Kidney (tissue), 14 donors: Measurements from ENCODE around the gene CALD1. TPM values are rescaled to one million over a fixed set of nuclear protein-coding genes. Genes with fewer than 3 reads are reported as not detected.

Source experiments
- DNase-seq, 5 donors: peaks; one replicate each; pipeline ENCODE4 v3.0.0-alpha.2; 2013 to 2020
- FAIRE-seq: peaks from 2 replicates; lab custom pipeline; 2012; peaks lifted over from hg19 to GRCh38; lab: Jason Lieb, UNC
- H3K27ac ChIP-seq, 2 donors: one replicate each; pipeline ENCODE4 v1.7.0; 2013; ENCODE audit warnings: low read depth in 2 of 2, low read length in 2 of 2, inconsistent platforms in 1 of 2
- H3K27me3 ChIP-seq: one replicate; pipeline ENCODE4 v1.7.1; 2013; ENCODE audit warnings: low read length, inconsistent platforms; ENCODE audit not compliant: control insufficient read depth, insufficient read depth
- H3K36me3 ChIP-seq, 3 donors: one replicate each; pipeline versions ENCODE4 v1.7.0 to v1.7.1; 2013; ENCODE audit warnings: low read length in 3 of 3, control low read depth in 1 of 3, inconsistent platforms in 1 of 3; ENCODE audit not compliant: insufficient read depth in 3 of 3, control insufficient read depth in 2 of 3
- H3K4me1 ChIP-seq, 3 donors: one replicate each; pipeline versions ENCODE4 v1.7.0 to v1.7.1; 2013; ENCODE audit warnings: low read length in 3 of 3, inconsistent platforms in 1 of 3, low read depth in 1 of 3; ENCODE audit not compliant: control insufficient read depth in 2 of 3, insufficient read depth in 2 of 3
- H3K4me3 ChIP-seq, 3 donors: one replicate each; pipeline versions ENCODE4 v1.7.0 to v1.8.1; 2013; ENCODE audit warnings: low read length in 3 of 3, control low read depth in 1 of 3, inconsistent platforms in 1 of 3
- H3K9ac ChIP-seq, 3 donors: one replicate each; pipeline versions ENCODE4 v1.7.0 to v1.7.1; 2013; ENCODE audit warnings: low read length in 3 of 3, control low read depth in 1 of 3, inconsistent platforms in 1 of 3
- H3K9me3 ChIP-seq, 3 donors: one replicate each; pipeline versions ENCODE4 v1.7.0 to v1.7.1; 2013; ENCODE audit warnings: low read length in 3 of 3, control low read depth in 1 of 3, inconsistent platforms in 1 of 3; ENCODE audit not compliant: control insufficient read depth in 2 of 3, insufficient read depth in 1 of 3
- intact Hi-C: fragments of 100-400 bp; cut with DNase I; formaldehyde crosslinking; loops from one replicate; pipeline ENCODE4 v1.11.1; 2022
- polyA plus RNA-seq: library from polyadenylated mRNA; stranded (reverse); fragments of 350-450 nt; fragmentation: Illumina TruSeq; extraction: RNeasy Lipid Tissue Mini Kit (QIAGEN cat#74804); gene quantifications from one replicate; pipeline ENCODE4 v1.2.3, GENCODE V29; 2014; ENCODE audit warnings: low read depth, low replicate concordance; ENCODE audit not compliant: insufficient read depth
- total RNA-seq: library from RNA; stranded (reverse); fragmentation: NEBNext Ultra II Directional; extraction: Animal tissue kit (Norgen Biotek cat#: 25700); gene quantifications from one replicate; pipeline ENCODE4 v1.2.1, GENCODE V29; 2021
- TF ChIP-seq, protein P1 (sequence below): IDR thresholded peaks from 3 replicates; pipeline ENCODE4 v1.5.1; 2012; ENCODE audit warnings: mild to moderate bottlenecking, moderate library complexity, borderline replicate concordance; ENCODE audit not compliant: insufficient read depth; ENCODE audit errors: extremely low read depth
- donor health status: control.
- donor health status: control.
- donor health status: control.
- donor health status: control.
- donor health status: control.
- donor health status: DM: yes; HTN: yes; CAD: no.
- donor health status: Normal renal cell carcinoma (clear cell type).

CALD1 gene
- total and polyA plus RNA-seq, 2 donors from 2014 or later: 72.7 to 218 TPM

DNA sequence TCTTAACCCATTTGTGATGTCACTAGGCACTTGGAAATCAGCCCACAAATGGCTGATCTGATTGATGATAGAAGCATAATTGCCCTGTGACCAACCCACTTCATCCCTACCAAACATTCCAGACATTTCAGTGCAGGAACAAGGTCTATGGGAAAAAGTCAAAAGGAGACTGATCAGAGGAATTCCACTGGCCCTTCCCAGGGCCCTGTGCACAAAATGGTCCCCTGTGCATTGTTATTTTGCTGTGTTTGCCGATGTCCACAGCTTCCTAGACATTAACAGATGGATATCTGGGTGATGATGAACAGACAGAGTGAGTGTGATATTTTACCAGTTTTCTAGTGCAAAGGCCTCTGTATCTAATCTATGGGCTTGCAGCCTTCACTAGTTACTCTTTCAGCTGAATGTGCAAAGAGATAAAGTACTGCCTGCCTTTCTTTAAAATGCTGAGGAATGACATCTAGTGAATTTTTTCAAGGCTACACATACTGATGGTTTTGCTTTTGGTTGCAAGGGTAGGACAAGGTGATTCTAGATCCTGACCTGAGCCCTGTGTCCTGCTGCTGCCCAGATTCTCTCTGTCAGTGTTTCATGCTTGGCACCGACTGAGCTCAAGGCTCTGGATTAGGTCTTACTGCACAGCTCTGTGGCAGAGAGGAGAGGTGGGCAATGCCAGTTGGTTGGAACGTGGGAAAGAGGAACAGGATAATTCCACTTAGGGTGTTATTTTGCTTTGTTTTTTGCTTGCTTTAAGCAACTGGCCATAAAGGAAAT lies 55.4 kb downstream of the CALD1 start:
- TF ChIP-seq, protein P1, sequence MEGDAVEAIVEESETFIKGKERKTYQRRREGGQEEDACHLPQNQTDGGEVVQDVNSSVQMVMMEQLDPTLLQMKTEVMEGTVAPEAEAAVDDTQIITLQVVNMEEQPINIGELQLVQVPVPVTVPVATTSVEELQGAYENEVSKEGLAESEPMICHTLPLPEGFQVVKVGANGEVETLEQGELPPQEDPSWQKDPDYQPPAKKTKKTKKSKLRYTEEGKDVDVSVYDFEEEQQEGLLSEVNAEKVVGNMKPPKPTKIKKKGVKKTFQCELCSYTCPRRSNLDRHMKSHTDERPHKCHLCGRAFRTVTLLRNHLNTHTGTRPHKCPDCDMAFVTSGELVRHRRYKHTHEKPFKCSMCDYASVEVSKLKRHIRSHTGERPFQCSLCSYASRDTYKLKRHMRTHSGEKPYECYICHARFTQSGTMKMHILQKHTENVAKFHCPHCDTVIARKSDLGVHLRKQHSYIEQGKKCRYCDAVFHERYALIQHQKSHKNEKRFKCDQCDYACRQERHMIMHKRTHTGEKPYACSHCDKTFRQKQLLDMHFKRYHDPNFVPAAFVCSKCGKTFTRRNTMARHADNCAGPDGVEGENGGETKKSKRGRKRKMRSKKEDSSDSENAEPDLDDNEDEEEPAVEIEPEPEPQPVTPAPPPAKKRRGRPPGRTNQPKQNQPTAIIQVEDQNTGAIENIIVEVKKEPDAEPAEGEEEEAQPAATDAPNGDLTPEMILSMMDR: no peak
- Histone ChIP-seq H3K27ac (peak overlapping the region in 1 of 2 donors; percentile 67), H3K9me3 (no peaks in the 10 kb centered on the region), H3K4me3 (no peak overlapping the region), H3K4me1 (peaks cover 0 to 6% (median 0%) of the 10 kb centered on the region in 3 donors), H3K27me3 (no peaks in the 10 kb centered on the region), H3K9ac (peak overlapping the region in 1 of 3 donors; percentile 64), H3K36me3 (no peaks in the 10 kb centered on the region)
- FAIRE-seq (no peak), DNase-seq (no peak)
- intact Hi-C loops: no loop called here

DNA sequence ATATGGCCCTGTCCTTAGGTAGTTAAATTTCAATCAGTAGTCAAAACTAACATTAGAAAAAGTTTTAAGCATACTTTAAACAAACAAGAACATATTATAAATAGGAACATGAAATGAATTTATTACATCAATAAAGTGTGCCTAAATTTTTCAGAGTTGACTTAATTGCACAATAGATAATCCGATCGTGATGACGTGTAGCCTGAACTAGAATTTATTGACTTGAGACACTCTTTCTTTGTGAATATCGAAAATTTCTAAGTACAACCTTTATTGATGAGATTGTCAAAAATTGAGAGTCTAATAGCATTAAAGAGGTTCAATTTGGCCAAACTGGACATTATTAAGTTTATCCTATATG lies 56.0 kb downstream of the CALD1 start:
- Histone ChIP-seq H3K27ac (peak overlapping the region in 1 of 2 donors; percentile 67), H3K9me3 (no peaks in the 10 kb centered on the region), H3K4me3 (no peak overlapping the region), H3K4me1 (peaks cover 0 to 6% (median 0%) of the 10 kb centered on the region in 3 donors), H3K27me3 (no peaks in the 10 kb centered on the region), H3K36me3 (no peaks in the 10 kb centered on the region), H3K9ac (no peak overlapping the region)
- no peak for FAIRE-seq
- intact Hi-C loops: no loop called here
- no peak for DNase-seq
- TF ChIP-seq, protein P1: no peak

DNA sequence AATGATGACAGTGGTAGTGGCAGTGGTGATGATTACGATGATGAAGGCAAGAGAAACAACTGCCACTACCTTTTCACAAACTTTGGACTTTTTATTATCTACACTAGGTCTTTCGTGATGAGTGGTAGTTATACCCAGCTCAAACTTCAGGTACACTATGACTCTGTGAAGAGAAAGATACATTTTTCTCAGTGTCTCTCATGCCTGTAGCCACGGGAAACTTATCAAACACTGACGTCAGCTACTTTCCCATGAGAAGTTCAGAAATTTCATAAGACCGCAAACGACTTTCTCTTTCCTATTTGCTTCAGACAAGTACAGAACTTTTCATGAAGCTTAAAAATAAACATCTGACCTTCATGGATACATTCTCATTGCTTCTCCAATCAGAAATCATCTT lies 57.0 kb downstream of the CALD1 start:
- DNase-seq (no peak), FAIRE-seq (no peak)
- H3K27ac ChIP-seq: peak overlapping the region in 1 of 2 donors; percentile 86
- intact Hi-C loops: no loop called here
- H3K36me3 ChIP-seq: no peaks in the 10 kb centered on the region
- H3K4me3 ChIP-seq: no peak overlapping the region
- no peaks in the 10 kb centered on the region for H3K27me3 ChIP-seq
- no peaks in the 10 kb centered on the region for H3K9me3 ChIP-seq
- H3K9ac ChIP-seq: no peak overlapping the region
- H3K4me1 ChIP-seq: peaks cover 0 to 6% (median 0%) of the 10 kb centered on the region in 3 donors
- TF ChIP-seq, protein P1: no peak
